Measurements from ENCODE around the gene JOSD1. TPM values are rescaled to one million over a fixed set of nuclear protein-coding genes. Genes with fewer than 3 reads are reported as not detected.

JOSD1 gene
- total and polyA plus RNA-seq, 9 of the 15 experiments (the other 6 are each of a cell fraction or from before 2014, with no cell fraction given) = 8.9 to 39.1 (median 30.4) TPM

- no peak for TF ChIP-seq SNAPC5 (CRISPR knock-in tag; IDR thresholded peaks at IDR 0.05)
- peak; percentile 38; the same call in 1 of the 2 replicates for TF ChIP-seq EP400 (IDR thresholded peaks at IDR 0.05)
- TF ChIP-seq ZBTB7A (IDR thresholded peaks at IDR 0.05; ENCODE audit: borderline replicate concordance, control insufficient read depth, low read depth, low read length) = peak; percentile 50; the same call in 1 of the 2 replicates
- peak; percentile 48; the same call in 1 of the 2 replicates for TF ChIP-seq CREB3L1 (IDR thresholded peaks at IDR 0.05; ENCODE audit: borderline replicate concordance, low read depth)
- TF ChIP-seq KDM5B (IDR thresholded peaks at IDR 0.05; ENCODE audit: insufficient replicate concordance, low read depth, low read length) = no peak
- no peak for TF ChIP-seq ETS1 (conservative IDR thresholded peaks at IDR 0.05; ENCODE audit: control insufficient read depth, low read depth, low read length)
- TF ChIP-seq HNRNPLL (IDR thresholded peaks at IDR 0.05; ENCODE audit: low read depth, low read length, poor library complexity, severe bottlenecking) = no peak
- no peak for TF ChIP-seq HCFC1 (IDR thresholded peaks at IDR 0.05; ENCODE audit: low read depth, low read length)
- TF ChIP-seq RBM17 (IDR thresholded peaks at IDR 0.05; ENCODE audit: borderline replicate concordance, low read depth, low read length) = no peak
- peak; percentile 55 for TF ChIP-seq CXXC5 (CRISPR knock-in tag; IDR thresholded peaks at IDR 0.05)
- TF ChIP-seq CTBP1 (IDR thresholded peaks at IDR 0.05; ENCODE audit: borderline replicate concordance) = 0 out of 2 replicates have a peak, but pooled peaks have one; percentile 38
- peak in 1 of 2 experiments; percentile 99; a peak in 2 of 4 replicates for TF ChIP-seq NONO (IDR thresholded peaks at IDR 0.05; ENCODE audit: low read depth in 2 of 2, low read length in 1 of 2)
- no peak for TF ChIP-seq CBFA2T2 (conservative IDR thresholded peaks at IDR 0.05)
- no peak for TF ChIP-seq SMARCE1 (IDR thresholded peaks at IDR 0.05)
- TF ChIP-seq SUPT5H (IDR thresholded peaks at IDR 0.05) = peak; percentile 56; the same call in 1 of the 2 replicates
- peak; percentile 37 to 49; a peak in 1 of 4 replicates for TF ChIP-seq SIN3A (IDR thresholded peaks at IDR 0.05; ENCODE audit: borderline replicate concordance in 2 of 2, control insufficient read depth in 1 of 2, low read depth in 2 of 2, low read length in 2 of 2)
- peak; percentile 45 for TF ChIP-seq TAF1 (IDR thresholded peaks at IDR 0.05; ENCODE audit: control insufficient read depth, extremely low read depth, insufficient read depth, low read length, severe bottlenecking)
- peak; percentile 31 for TF ChIP-seq PCBP1 (IDR thresholded peaks at IDR 0.05; ENCODE audit: low read depth, low read length, poor library complexity, severe bottlenecking)
- TF ChIP-seq STAT5B (CRISPR knock-in tag; IDR thresholded peaks at IDR 0.05) = no peak
- TF ChIP-seq NR2C2 (CRISPR knock-in tag; IDR thresholded peaks at IDR 0.05) = no peak
- TF ChIP-seq NR2C2 (tag; IDR thresholded peaks at IDR 0.05) = peak; percentile 22; the same call in 1 of the 2 replicates
- TF ChIP-seq ZNF316 (IDR thresholded peaks at IDR 0.05) = no peak
- peak in 2 of 3 experiments; percentile 42 to 56 for TF ChIP-seq YY1 (IDR thresholded peaks at IDR 0.05; ENCODE audit: borderline replicate concordance in 1 of 3, control insufficient read depth in 1 of 3, extremely low read depth in 1 of 3, insufficient read depth in 3 of 3, insufficient read length in 1 of 3, insufficient replicate concordance in 2 of 3, low read depth in 1 of 3, low read length in 2 of 3)
- no peak for TF ChIP-seq ARID1B (IDR thresholded peaks at IDR 0.05)
Measured at GRCh38 chr22:38656256-38657044, 44.3 kb downstream of the JOSD1 start, which contains the start of the genes CBY1 and FAM227A (continued).

Measured in K562 (cell line).